Neural progenitor cell (in vitro differentiated cells): Measurements from ENCODE around the gene EPN2. TPM values are rescaled to one million over a fixed set of nuclear protein-coding genes. Genes with fewer than 3 reads are reported as not detected.
A peak's percentile ranks its signal among the peaks of the same experiment; 100 is the strongest.

ENCODE experiments used
- DNase-seq: peaks from one replicate; pipeline ENCODE4 v3.0.0-alpha.2; 2016; ENCODE audit warnings: low spot score
- H2AFZ ChIP-seq: fragments of 200-600 bp; sonication (generic); replicated peaks from 2 replicates; pipeline ENCODE4 v1.6.1; 2016; ENCODE audit warnings: antibody characterized with exemption
- H3F3A ChIP-seq: fragments of 200-600 bp; sonication (generic); 2 replicates; pipeline ENCODE4 v1.6.1; 2016; ENCODE audit warnings: antibody characterized with exemption, low read depth
- H3K27ac ChIP-seq: fragments of 200-600 bp; sonication (generic); 2 replicates; pipeline ENCODE4 v1.5.1; 2016; ENCODE audit warnings: mild to moderate bottlenecking
- H3K27me3 ChIP-seq: fragments of 200-600 bp; sonication (generic); 2 replicates; pipeline ENCODE4 v1.6.1; 2016; ENCODE audit warnings: mild to moderate bottlenecking, moderate library complexity
- H3K36me3 ChIP-seq: fragments of 200-600 bp; sonication (generic); 2 replicates; pipeline ENCODE4 v1.5.1; 2016
- H3K4me1 ChIP-seq: fragments of 200-600 bp; sonication (generic); 2 replicates; pipeline ENCODE4 v1.6.1; 2016; ENCODE audit warnings: mixed run types
- H3K4me2 ChIP-seq: fragments of 200-600 bp; sonication (generic); 2 replicates; pipeline ENCODE4 v1.6.1; 2016
- H3K4me3 ChIP-seq: fragments of 200-600 bp; sonication (generic); 2 replicates; pipeline ENCODE4 v1.5.1; 2016
- H3K79me2 ChIP-seq: fragments of 200-600 bp; sonication (generic); 2 replicates; pipeline ENCODE4 v1.6.1; 2016; ENCODE audit warnings: low read depth
- H3K9ac ChIP-seq: fragments of 200-600 bp; sonication (generic); 2 replicates; pipeline ENCODE4 v1.6.1; 2016
- H3K9me3 ChIP-seq: fragments of 200-600 bp; sonication (generic); 2 replicates; pipeline ENCODE4 v1.5.1; 2016; ENCODE audit warnings: low read depth
- H4K20me1 ChIP-seq: fragments of 200-600 bp; sonication (generic); 2 replicates; pipeline ENCODE4 v1.6.1; 2016; ENCODE audit warnings: low read depth
- H3K27ac Mint-ChIP-seq: 3 replicates; pipeline ENCODE4 v1.8.0; 2021; ENCODE audit warnings: mixed read lengths
- H3K27me3 Mint-ChIP-seq: 2 replicates; pipeline ENCODE4 v1.8.0; 2022; ENCODE audit warnings: low read depth, mild to moderate bottlenecking, inconsistent platforms, moderate library complexity, mixed read lengths; ENCODE audit not compliant: insufficient read depth
- H3K36me3 Mint-ChIP-seq: 3 replicates; pipeline ENCODE4 v1.8.0; 2021; ENCODE audit warnings: mixed read lengths
- H3K4me1 Mint-ChIP-seq: 3 replicates; pipeline ENCODE4 v1.8.0; 2021; ENCODE audit warnings: mixed read lengths
- H3K4me3 Mint-ChIP-seq: 3 replicates; pipeline ENCODE4 v1.8.0; 2021; ENCODE audit warnings: mild to moderate bottlenecking, moderate library complexity, mixed read lengths
- H3K9me3 Mint-ChIP-seq: 3 replicates; pipeline ENCODE4 v1.8.0; 2020; ENCODE audit warnings: mixed read lengths
- CTCF ChIP-seq: fragments of 200-600 bp; sonication (generic); IDR thresholded peaks from 2 replicates; pipeline ENCODE4 v1.5.1; 2017; ENCODE audit warnings: antibody characterized with exemption, mild to moderate bottlenecking
- EZH2 ChIP-seq: fragments of 200-600 bp; sonication (generic); IDR thresholded peaks from 2 replicates; pipeline ENCODE4 v1.6.1; 2017; ENCODE audit warnings: antibody characterized with exemption, mild to moderate bottlenecking, moderate library complexity
- EZH2phosphoT487 ChIP-seq: fragments of 200-600 bp; sonication (generic); IDR thresholded peaks from 2 replicates; pipeline ENCODE4 v1.6.1; 2017; ENCODE audit warnings: antibody characterized with exemption
- total RNA-seq: library from RNA; depleted of rRNA; stranded (reverse); fragments of >200 nt; gene quantifications from 2 replicates; pipeline ENCODE4 v1.2.3, GENCODE V29; 2015; ENCODE audit warnings: low replicate concordance

EPN2 gene
- total RNA-seq, 1 donor from 2014 or later = 30.5 TPM

GRCh38 chr17:19335951-19336631, 98.9 kb downstream of the EPN2 start:
- H2AFZ ChIP-seq = no peak overlapping the region
- no peaks in the 10 kb centered on the region for H3K36me3 ChIP-seq
- no peak overlapping the region for H3K9ac ChIP-seq
- H3K9me3 Mint-ChIP-seq = peaks cover 2% of the 10 kb centered on the region
- H3K9me3 ChIP-seq = no peaks in the 10 kb centered on the region
- H3K27me3 ChIP-seq = no peaks in the 10 kb centered on the region
- peaks cover 2% of the 10 kb centered on the region for H4K20me1 ChIP-seq
- H3K4me3 Mint-ChIP-seq = no peak overlapping the region
- H3K4me2 ChIP-seq = no peak overlapping the region
- peaks cover 3% of the 10 kb centered on the region for H3F3A ChIP-seq
- peaks cover 33% of the 10 kb centered on the region for H3K4me1 Mint-ChIP-seq
- no peak overlapping the region for H3K27ac ChIP-seq
- no peaks in the 10 kb centered on the region for H3K27me3 Mint-ChIP-seq
- no peaks in the 10 kb centered on the region for H3K4me1 ChIP-seq
- no peak for TF ChIP-seq EZH2
- DNase-seq = no peak
- H3K79me2 ChIP-seq = no peaks in the 10 kb centered on the region
- H3K36me3 Mint-ChIP-seq = peaks cover 7% of the 10 kb centered on the region
- no peak overlapping the region for H3K4me3 ChIP-seq
- no peak overlapping the region for H3K27ac Mint-ChIP-seq

GRCh38 chr17:19336938-19337711, 100.0 kb downstream of the EPN2 start:
- Histone ChIP-seq H3K4me1 (peaks cover 6% of the 10 kb centered on the region), H3K36me3 (no peaks in the 10 kb centered on the region), H3K9ac (no peak overlapping the region), H3F3A (peaks cover 7% of the 10 kb centered on the region), H3K4me2 (no peak overlapping the region), H3K9me3 (no peaks in the 10 kb centered on the region), H4K20me1 (peaks cover 2% of the 10 kb centered on the region), H3K4me3 (no peak overlapping the region), H3K27me3 (no peaks in the 10 kb centered on the region), H3K79me2 (no peaks in the 10 kb centered on the region), H2AFZ (no peak overlapping the region), H3K27ac (no peak overlapping the region)
- H3K27ac Mint-ChIP-seq = peak overlapping the region; percentile 93
- H3K9me3 Mint-ChIP-seq = peaks cover 2% of the 10 kb centered on the region
- H3K27me3 Mint-ChIP-seq = peaks cover 2% of the 10 kb centered on the region
- H3K36me3 Mint-ChIP-seq = peaks cover 9% of the 10 kb centered on the region
- peak; percentile 47 for DNase-seq
- H3K4me1 Mint-ChIP-seq = peaks cover 33% of the 10 kb centered on the region
- TF ChIP-seq CTCF = peak; percentile 27
- no peak for TF ChIP-seq EZH2phosphoT487
- peak overlapping the region; percentile 69 for H3K4me3 Mint-ChIP-seq

- H3K79me2 ChIP-seq = no peaks in the 10 kb centered on the region
- no peak overlapping the region for H3K4me3 Mint-ChIP-seq
- H3K9ac ChIP-seq = no peak overlapping the region
- no peak overlapping the region for H2AFZ ChIP-seq
- no peak overlapping the region for H3K4me2 ChIP-seq
- peaks cover 2% of the 10 kb centered on the region for H3K27me3 Mint-ChIP-seq
- peaks cover 7% of the 10 kb centered on the region for H3F3A ChIP-seq
- no peak overlapping the region for H3K27ac ChIP-seq
- peaks cover 30% of the 10 kb centered on the region for H3K4me1 Mint-ChIP-seq
- peaks cover 2% of the 10 kb centered on the region for H4K20me1 ChIP-seq
- no peaks in the 10 kb centered on the region for H3K9me3 ChIP-seq
- H3K4me3 ChIP-seq = no peak overlapping the region
- no peaks in the 10 kb centered on the region for H3K36me3 ChIP-seq
- DNase-seq = no peak
- H3K4me1 ChIP-seq = peaks cover 6% of the 10 kb centered on the region
- no peaks in the 10 kb centered on the region for H3K27me3 ChIP-seq
- H3K9me3 Mint-ChIP-seq = peaks cover 2% of the 10 kb centered on the region
- peak overlapping the region; percentile 89 for H3K27ac Mint-ChIP-seq
- peaks cover 7% of the 10 kb centered on the region for H3K36me3 Mint-ChIP-seq
- no peak for TF ChIP-seq EZH2phosphoT487
- TF ChIP-seq CTCF = no peak
- no peak for TF ChIP-seq EZH2
Observed at GRCh38 chr17:19337712-19338023, 100.5 kb downstream of the EPN2 start.
